ENCODE results near the gene ZNF205. TPM values are rescaled to one million over a fixed set of nuclear protein-coding genes. Genes with fewer than 3 reads are reported as not detected.

The ZNF205 gene
- total RNA-seq, 2 donors from 2014 or later = 10.5 to 12.4 TPM

- no peaks in the 10 kb centered on the region for H3K27me3 ChIP-seq
- no peak for DNase-seq (ENCODE audit: low spot score)
- no peaks in the 10 kb centered on the region for H3K36me3 ChIP-seq
- H3K27ac ChIP-seq = no peak overlapping the region
- TF ChIP-seq, protein P1, sequence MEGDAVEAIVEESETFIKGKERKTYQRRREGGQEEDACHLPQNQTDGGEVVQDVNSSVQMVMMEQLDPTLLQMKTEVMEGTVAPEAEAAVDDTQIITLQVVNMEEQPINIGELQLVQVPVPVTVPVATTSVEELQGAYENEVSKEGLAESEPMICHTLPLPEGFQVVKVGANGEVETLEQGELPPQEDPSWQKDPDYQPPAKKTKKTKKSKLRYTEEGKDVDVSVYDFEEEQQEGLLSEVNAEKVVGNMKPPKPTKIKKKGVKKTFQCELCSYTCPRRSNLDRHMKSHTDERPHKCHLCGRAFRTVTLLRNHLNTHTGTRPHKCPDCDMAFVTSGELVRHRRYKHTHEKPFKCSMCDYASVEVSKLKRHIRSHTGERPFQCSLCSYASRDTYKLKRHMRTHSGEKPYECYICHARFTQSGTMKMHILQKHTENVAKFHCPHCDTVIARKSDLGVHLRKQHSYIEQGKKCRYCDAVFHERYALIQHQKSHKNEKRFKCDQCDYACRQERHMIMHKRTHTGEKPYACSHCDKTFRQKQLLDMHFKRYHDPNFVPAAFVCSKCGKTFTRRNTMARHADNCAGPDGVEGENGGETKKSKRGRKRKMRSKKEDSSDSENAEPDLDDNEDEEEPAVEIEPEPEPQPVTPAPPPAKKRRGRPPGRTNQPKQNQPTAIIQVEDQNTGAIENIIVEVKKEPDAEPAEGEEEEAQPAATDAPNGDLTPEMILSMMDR (IDR thresholded peaks at IDR 0.05) = no peak
- no peaks in the 10 kb centered on the region for H3K9me3 ChIP-seq
- H3K4me3 ChIP-seq = no peak overlapping the region
- peaks cover 0 to 26% of the 10 kb centered on the region in 2 donors for H3K4me1 ChIP-seq
These were observed 23.9 kb upstream of the ZNF205 start for GRCh38 chr16:3088450-3088849.

- H3K4me1 ChIP-seq = peaks cover 0 to 26% of the 10 kb centered on the region in 2 donors
- no peak overlapping the region for H3K27ac ChIP-seq
- TF ChIP-seq, protein P1 (IDR thresholded peaks at IDR 0.05) = no peak
- H3K36me3 ChIP-seq = no peaks in the 10 kb centered on the region
- H3K27me3 ChIP-seq = no peaks in the 10 kb centered on the region
- H3K9me3 ChIP-seq = no peaks in the 10 kb centered on the region
- no peak for DNase-seq (ENCODE audit: low spot score)
- no peak overlapping the region for H3K4me3 ChIP-seq
These were observed 23.3 kb upstream of the ZNF205 start for GRCh38 chr16:3088925-3089716.

GRCh38 chr16:3089717-3090592 is 22.4 kb upstream of the ZNF205 start:
- no peaks in the 10 kb centered on the region for H3K36me3 ChIP-seq
- TF ChIP-seq, protein P1 (IDR thresholded peaks at IDR 0.05) = no peak

DNA sequence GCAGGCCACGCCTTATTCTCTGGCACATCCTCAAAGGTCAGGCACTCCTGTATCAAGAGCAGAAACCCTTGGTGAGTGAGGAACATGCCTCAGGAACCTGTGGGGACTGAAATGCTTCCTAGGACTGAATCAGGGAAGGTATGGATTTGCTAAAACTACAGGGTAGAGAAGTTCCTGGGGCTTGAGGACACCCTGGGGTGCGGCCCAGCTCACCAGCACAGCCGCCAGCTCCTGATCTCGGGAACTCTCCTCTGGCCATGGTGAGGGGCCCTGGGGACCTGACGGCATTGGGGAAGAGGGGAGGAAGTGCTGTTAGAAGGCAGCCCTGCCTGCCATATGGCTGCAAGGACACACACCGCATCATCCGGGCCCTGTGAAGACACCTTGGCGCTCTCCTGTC is 20.8 kb upstream of the ZNF205 start:
- peaks cover 0 to 21% of the 10 kb centered on the region in 2 donors for H3K4me1 ChIP-seq
- TF ChIP-seq, protein P1 (IDR thresholded peaks at IDR 0.05) = no peak
- H3K4me3 ChIP-seq = no peak overlapping the region
- no peaks in the 10 kb centered on the region for H3K9me3 ChIP-seq
- DNase-seq (ENCODE audit: low spot score) = no peak
- no peak overlapping the region for H3K27ac ChIP-seq
- H3K36me3 ChIP-seq = no peaks in the 10 kb centered on the region
- no peaks in the 10 kb centered on the region for H3K27me3 ChIP-seq

More at GRCh38 chr16:3089717-3090592, 22.4 kb upstream of the ZNF205 start:
- Histone ChIP-seq H3K27me3 (no peaks in the 10 kb centered on the region), H3K4me3 (no peak overlapping the region), H3K4me1 (peaks cover 0 to 26% of the 10 kb centered on the region in 2 donors), H3K27ac (no peak overlapping the region), H3K9me3 (no peaks in the 10 kb centered on the region)
- no peak for DNase-seq (ENCODE audit: low spot score)

DNA sequence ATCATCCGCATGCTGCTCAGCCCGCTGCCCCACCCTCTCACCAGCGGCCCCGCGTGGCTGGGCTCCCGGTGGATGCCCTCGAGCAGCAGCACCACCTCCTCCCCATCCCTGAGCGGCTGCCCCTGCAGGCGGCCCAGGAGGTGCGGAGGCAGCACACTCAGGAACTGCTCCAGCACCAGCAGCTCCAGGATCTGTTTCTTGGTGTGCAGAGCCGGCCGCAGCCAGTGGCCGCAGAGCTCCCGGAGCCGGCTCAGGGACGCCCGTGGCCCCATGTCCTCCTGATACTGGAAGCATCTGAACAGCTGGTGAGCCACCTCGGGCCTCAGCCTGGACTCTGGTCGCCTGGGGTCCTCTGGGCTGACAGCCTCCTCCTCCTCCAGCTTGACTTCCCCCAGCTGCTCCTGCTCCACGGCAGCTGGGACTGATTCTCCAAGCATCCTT is 19.9 kb upstream of the ZNF205 start:
- no peak for DNase-seq (ENCODE audit: low spot score)
- Histone ChIP-seq H3K9me3 (no peaks in the 10 kb centered on the region), H3K27me3 (no peaks in the 10 kb centered on the region), H3K4me3 (no peak overlapping the region), H3K27ac (no peak overlapping the region), H3K4me1 (peaks cover 0 to 12% of the 10 kb centered on the region in 2 donors), H3K36me3 (no peaks in the 10 kb centered on the region)
- TF ChIP-seq, protein P1 (IDR thresholded peaks at IDR 0.05) = no peak

Data from right atrium auricular region (tissue), 2 donors.